Hepatocyte (in vitro differentiated cells): Measurements from ENCODE around the gene GPATCH8. TPM values are rescaled to one million over a fixed set of nuclear protein-coding genes. Genes with fewer than 3 reads are reported as not detected.
A peak's percentile ranks its signal among the peaks of the same experiment; 100 is the strongest.

Experiments used
- DNase-seq: peaks from one replicate; pipeline ENCODE4 v3.0.0-alpha.2; 2016; ENCODE audit warnings: low spot score
- H2AFZ ChIP-seq: fragments of 200-600 bp; sonication (generic); 2 replicates; pipeline ENCODE4 v1.6.0; 2016; ENCODE audit warnings: antibody characterized with exemption, mild to moderate bottlenecking
- H3K27ac ChIP-seq: fragments of 200-600 bp; sonication (generic); 2 replicates; pipeline ENCODE4 v1.5.1; 2016; ENCODE audit warnings: mild to moderate bottlenecking
- H3K27me3 ChIP-seq: fragments of 200-600 bp; sonication (generic); 2 replicates; pipeline ENCODE4 v1.6.1; 2016
- H3K36me3 ChIP-seq: fragments of 200-600 bp; sonication (generic); replicated peaks from 2 replicates; pipeline ENCODE4 v1.5.1; 2016; ENCODE audit warnings: low read depth; ENCODE audit not compliant: insufficient read depth
- H3K4me1 ChIP-seq: fragments of 200-600 bp; sonication (generic); 2 replicates; pipeline ENCODE4 v1.5.1; 2016; ENCODE audit warnings: mild to moderate bottlenecking, moderate library complexity; ENCODE audit not compliant: insufficient read depth
- H3K4me2 ChIP-seq: fragments of 200-600 bp; sonication (generic); 2 replicates; pipeline ENCODE4 v1.6.0; 2016
- H3K4me3 ChIP-seq: fragments of 200-600 bp; sonication (generic); 2 replicates; pipeline ENCODE4 v1.5.1; 2016; ENCODE audit warnings: mild to moderate bottlenecking
- H3K79me2 ChIP-seq: fragments of 200-600 bp; sonication (generic); 2 replicates; pipeline ENCODE4 v1.6.0; 2017; ENCODE audit warnings: mild to moderate bottlenecking
- H3K9me2 ChIP-seq: fragments of 200-600 bp; sonication (generic); replicated peaks from 2 replicates; pipeline ENCODE4 v1.6.0; 2017; ENCODE audit warnings: mild to moderate bottlenecking; ENCODE audit not compliant: insufficient read depth
- H3K9me3 ChIP-seq: fragments of 200-600 bp; sonication (generic); 2 replicates; pipeline ENCODE4 v1.5.1; 2016; ENCODE audit warnings: low read depth, mild to moderate bottlenecking
- H4K20me1 ChIP-seq: fragments of 200-600 bp; sonication (generic); 2 replicates; pipeline ENCODE4 v1.6.0; 2016; ENCODE audit warnings: mild to moderate bottlenecking; ENCODE audit not compliant: insufficient read depth, poor library complexity, severe bottlenecking
- CTCF ChIP-seq: fragments of 200-600 bp; sonication (generic); IDR thresholded peaks from 2 replicates; pipeline ENCODE4 v1.5.1; 2016; ENCODE audit warnings: antibody characterized with exemption, mild to moderate bottlenecking; ENCODE audit not compliant: poor library complexity
- EZH2 ChIP-seq: fragments of 200-600 bp; sonication (generic); IDR thresholded peaks from 2 replicates; pipeline ENCODE4 v1.6.1; 2016; ENCODE audit warnings: antibody characterized with exemption, mild to moderate bottlenecking, borderline replicate concordance
- EZH2phosphoT487 ChIP-seq: fragments of 200-600 bp; sonication (generic); IDR thresholded peaks from one replicate; pipeline ENCODE4 v1.6.1; 2018; ENCODE audit warnings: antibody characterized with exemption, mild to moderate bottlenecking, low read depth, moderate library complexity; ENCODE audit not compliant: unreplicated experiment, severe bottlenecking
- WGBS: methylation state at CpG from one replicate; pipeline ENCODE4 v1.1.6; 2016; ENCODE audit warnings: low lambda C conversion rate; ENCODE audit errors: missing lambda C conversion rate; 5-methylcytosine and 5-hydroxymethylcytosine counted together
- polyA plus RNA-seq: library from polyadenylated mRNA; unstranded; fragments of >200 nt; fragmentation: Nextera tagmentation; extraction: Ambion mirVana; gene quantifications from 2 replicates; pipeline ENCODE4 v1.2.1, GENCODE V29; 2016
- total RNA-seq: library from RNA; depleted of rRNA; stranded (reverse); fragments of >200 nt; gene quantifications from 2 replicates; pipeline ENCODE4 v1.2.3, GENCODE V29; 2014

GPATCH8 gene
- total and polyA plus RNA-seq, 2 experiments from 2014 or later, result 30.0 to 42.1 TPM

GRCh38 chr17:44385287-44386181 lies 117.7 kb downstream of the GPATCH8 start:
- Histone ChIP-seq H3K4me3 (peak overlapping the region; percentile 28), H2AFZ (peak overlapping the region; percentile 71), H3K9me2 (no peaks in the 10 kb centered on the region), H3K4me2 (peak overlapping the region; percentile 93), H4K20me1 (no peaks in the 10 kb centered on the region), H3K36me3 (no peaks in the 10 kb centered on the region), H3K9me3 (no peaks in the 10 kb centered on the region), H3K27me3 (peaks cover 31% of the 10 kb centered on the region), H3K4me1 (peaks cover 5% of the 10 kb centered on the region), H3K79me2 (no peaks in the 10 kb centered on the region), H3K27ac (no peak overlapping the region)
- WGBS, result 14% methylated on average over 41 of the region's 68 CpGs
- TF ChIP-seq EZH2 (no peak), EZH2phosphoT487 (no peak), CTCF (peak; percentile 25)
- peak; percentile 89 for DNase-seq

DNA sequence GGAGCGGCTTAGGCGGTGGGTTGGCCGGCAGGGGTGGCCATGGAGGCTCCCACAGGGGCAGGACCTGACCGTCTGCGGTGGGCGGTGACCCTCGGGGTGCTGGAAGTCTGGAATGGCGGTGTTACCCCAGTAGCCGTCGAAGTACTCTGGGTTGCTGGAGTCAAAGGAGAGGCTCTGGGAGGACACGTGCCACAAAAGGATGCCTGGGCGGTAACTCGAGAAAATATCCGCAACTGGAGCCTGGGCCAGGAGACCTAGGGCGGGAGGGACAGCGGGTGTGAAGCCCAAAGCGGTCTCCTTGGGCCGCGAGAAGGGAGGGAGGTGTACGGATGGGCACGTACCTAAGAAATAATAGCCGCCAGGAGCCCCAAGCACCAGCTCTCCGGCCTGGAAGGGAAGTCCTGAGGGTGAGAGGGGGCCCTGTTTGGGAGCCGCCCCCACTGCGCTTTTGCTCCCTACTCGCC lies 118.4 kb downstream of the GPATCH8 start:
- H3K9me3 ChIP-seq, result no peaks in the 10 kb centered on the region
- H3K27ac ChIP-seq, result no peak overlapping the region
- no peak for DNase-seq
- peaks cover 31% of the 10 kb centered on the region for H3K27me3 ChIP-seq
- TF ChIP-seq CTCF (no peak), EZH2 (no peak), EZH2phosphoT487 (no peak)
- peak overlapping the region; percentile 52 for H2AFZ ChIP-seq
- H3K4me1 ChIP-seq, result peaks cover 5% of the 10 kb centered on the region
- no peaks in the 10 kb centered on the region for H3K79me2 ChIP-seq
- no peaks in the 10 kb centered on the region for H4K20me1 ChIP-seq
- no peaks in the 10 kb centered on the region for H3K9me2 ChIP-seq
- peak overlapping the region; percentile 93 for H3K4me2 ChIP-seq
- H3K36me3 ChIP-seq, result no peaks in the 10 kb centered on the region
- H3K4me3 ChIP-seq, result peak overlapping the region; percentile 28
- WGBS, result 2% methylated on average over 21 of the region's 26 CpGs

DNA sequence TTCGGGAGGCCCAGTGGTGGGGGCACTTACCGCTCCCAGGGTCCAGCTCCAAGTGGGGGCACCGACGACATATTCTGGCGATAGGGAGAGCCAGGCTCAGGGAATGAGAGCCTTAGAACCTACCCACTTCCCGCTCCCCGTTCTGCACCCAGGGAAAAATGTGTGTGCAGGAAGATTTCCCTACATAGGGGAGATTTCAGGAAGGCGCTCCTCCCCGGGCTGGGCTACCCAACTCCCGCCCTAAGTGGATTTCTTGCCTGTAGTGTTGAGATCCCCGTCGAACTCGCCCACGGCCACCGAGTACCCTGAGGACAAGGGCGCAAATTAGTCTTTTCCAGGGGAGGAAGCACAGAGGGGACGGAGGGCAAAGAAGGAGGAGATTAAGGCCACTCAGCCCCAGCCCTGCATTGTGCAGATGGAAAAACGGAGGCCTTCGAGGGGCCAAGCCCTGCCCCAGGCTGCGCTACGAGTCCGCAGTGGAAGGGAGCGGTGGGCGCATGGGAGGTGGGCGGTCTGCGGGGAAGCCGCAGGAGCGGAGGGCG lies 118.9 kb downstream of the GPATCH8 start:
- no peak for DNase-seq
- Histone ChIP-seq H3K9me2 (no peaks in the 10 kb centered on the region), H2AFZ (peak overlapping the region; percentile 52), H3K4me3 (no peak overlapping the region), H3K9me3 (no peaks in the 10 kb centered on the region), H3K36me3 (no peaks in the 10 kb centered on the region), H3K27ac (no peak overlapping the region), H3K79me2 (no peaks in the 10 kb centered on the region), H4K20me1 (no peaks in the 10 kb centered on the region), H3K4me1 (peaks cover 5% of the 10 kb centered on the region), H3K27me3 (peaks cover 31% of the 10 kb centered on the region), H3K4me2 (peak overlapping the region; percentile 93)
- 22% methylated on average over 27 of the region's 29 CpGs for WGBS
- TF ChIP-seq EZH2 (no peak), CTCF (no peak), EZH2phosphoT487 (no peak)
